HEK293 (cell line): ENCODE results near the gene SORCS3.

Source experiments
- CTCF ChIA-PET: fragments of 350-600 bp; formaldehyde crosslinking; extraction: SDS; loops from one replicate; lab custom pipeline; 2021; ENCODE audit warnings: antibody characterized with exemption; lab: Yijun Ruan, JAX
- POLR2A ChIA-PET: fragments of 300-600 bp; formaldehyde crosslinking; extraction: SDS; loops from one replicate; lab custom pipeline; 2020; ENCODE audit warnings: antibody characterized with exemption, inconsistent platforms; lab: Yijun Ruan, JAX
- H3K27ac ChIP-seq: fragments of 200-500 bp; sonication (Bioruptor generic); 2 replicates; pipeline ENCODE4 v1.5.1; 2014; ENCODE audit warnings: low read depth, low read length, control low read depth, inconsistent platforms; ENCODE audit errors: extremely low read depth
- H3K36me3 ChIP-seq, 2 experiments: fragments of 200-500 bp in 1 of 2; sonication (Bioruptor generic) in 1 of 2; 1 replicate in 1 of 2; 2 replicates in 1 of 2; pipeline ENCODE4 v1.5.1; 2014 to 2017; ENCODE audit warnings: inconsistent platforms in 2 of 2, low read length in 2 of 2; ENCODE audit not compliant: control insufficient read depth in 2 of 2, insufficient read depth in 1 of 2
- H3K4me1 ChIP-seq: fragments of 200-500 bp; sonication (Bioruptor generic); 2 replicates; pipeline ENCODE4 v1.5.1; 2014; ENCODE audit warnings: mild to moderate bottlenecking, low read length, inconsistent platforms; ENCODE audit not compliant: control insufficient read depth, insufficient read depth
- H3K4me3 ChIP-seq: 2 replicates; pipeline ENCODE4 v1.5.1; 2011; ENCODE audit warnings: low read depth, mild to moderate bottlenecking, control low read depth, low read length, moderate library complexity
- H3K9me3 ChIP-seq: fragments of 200-500 bp; sonication (Bioruptor generic); 2 replicates; pipeline ENCODE4 v1.5.1; 2014; ENCODE audit warnings: low read depth, low read length, inconsistent platforms; ENCODE audit not compliant: control insufficient read depth, insufficient read depth
- GFI1B ChIP-seq: fragments of 450-650 bp; formaldehyde crosslinking; IDR thresholded peaks from 2 replicates; pipeline ENCODE4 v1.5.1; 2016; ENCODE audit warnings: missing biosample characterization, missing genetic modification characterization
- GLIS2 ChIP-seq: fragments of 450-650 bp; formaldehyde crosslinking; IDR thresholded peaks from 2 replicates; pipeline ENCODE4 v1.5.1; 2016; ENCODE audit warnings: missing biosample characterization, missing genetic modification characterization
- HOXA7 ChIP-seq: sonication (generic); formaldehyde crosslinking; IDR thresholded peaks from 2 replicates; pipeline ENCODE4 v1.8.1; 2022; ENCODE audit warnings: missing genetic modification reagents, borderline replicate concordance
- OSR2 ChIP-seq: fragments of 450-650 bp; formaldehyde crosslinking; IDR thresholded peaks from 2 replicates; pipeline ENCODE4 v1.5.1; 2016; ENCODE audit warnings: missing biosample characterization, missing genetic modification characterization
- PATZ1 ChIP-seq: fragments of 450-650 bp; formaldehyde crosslinking; IDR thresholded peaks from 2 replicates; pipeline ENCODE4 v1.5.1; 2016; ENCODE audit warnings: missing biosample characterization, missing genetic modification characterization
- SALL2 ChIP-seq: fragments of 450-650 bp; formaldehyde crosslinking; IDR thresholded peaks from 2 replicates; pipeline ENCODE4 v1.5.0; 2017; ENCODE audit warnings: missing biosample characterization, mild to moderate bottlenecking, missing genetic modification characterization, borderline replicate concordance
- SETDB1 ChIP-seq: IDR thresholded peaks from one replicate; pipeline ENCODE4 v1.6.1; 2017; ENCODE audit warnings: mild to moderate bottlenecking, low read length, moderate library complexity, mixed read lengths; ENCODE audit not compliant: insufficient read length
- ZBTB7A ChIP-seq: fragments of 450-650 bp; formaldehyde crosslinking; IDR thresholded peaks from 2 replicates; pipeline ENCODE4 v1.5.1; 2016; ENCODE audit warnings: low read depth, missing biosample characterization, missing genetic modification characterization
- ZFP37 ChIP-seq: fragments of 450-650 bp; formaldehyde crosslinking; IDR thresholded peaks from 2 replicates; pipeline ENCODE4 v1.5.1; 2016; ENCODE audit warnings: missing biosample characterization, missing genetic modification characterization
- ZNF132 ChIP-seq: fragments of 450-650 bp; formaldehyde crosslinking; IDR thresholded peaks from 2 replicates; pipeline ENCODE4 v1.5.1; 2017; ENCODE audit warnings: missing biosample characterization, missing genetic modification characterization, borderline replicate concordance
- ZNF138 ChIP-seq: fragments of 450-650 bp; formaldehyde crosslinking; IDR thresholded peaks from 2 replicates; pipeline ENCODE4 v1.5.1; 2016; ENCODE audit warnings: missing biosample characterization, missing genetic modification characterization, borderline replicate concordance
- ZNF16 ChIP-seq: fragments of 450-650 bp; formaldehyde crosslinking; IDR thresholded peaks from 2 replicates; pipeline ENCODE4 v1.5.1; 2016; ENCODE audit warnings: low read depth, missing biosample characterization, missing genetic modification characterization
- ZNF169 ChIP-seq: fragments of 450-650 bp; formaldehyde crosslinking; IDR thresholded peaks from 2 replicates; pipeline ENCODE4 v1.5.1; 2016; ENCODE audit warnings: missing biosample characterization, missing genetic modification characterization
- ZNF214 ChIP-seq: fragments of 450-650 bp; formaldehyde crosslinking; IDR thresholded peaks from 2 replicates; pipeline ENCODE4 v1.5.1; 2017; ENCODE audit warnings: missing biosample characterization, mild to moderate bottlenecking, missing genetic modification characterization, borderline replicate concordance
- ZNF26 ChIP-seq: fragments of 450-650 bp; formaldehyde crosslinking; IDR thresholded peaks from 2 replicates; pipeline ENCODE4 v1.5.1; 2016; ENCODE audit warnings: missing biosample characterization, missing genetic modification characterization
- ZNF280D ChIP-seq: fragments of 450-650 bp; formaldehyde crosslinking; IDR thresholded peaks from 2 replicates; pipeline ENCODE4 v1.5.1; 2016; ENCODE audit warnings: missing biosample characterization, missing genetic modification characterization
- ZNF292 ChIP-seq: fragments of 450-650 bp; formaldehyde crosslinking; IDR thresholded peaks from 2 replicates; pipeline ENCODE4 v1.5.1; 2016; ENCODE audit warnings: low read depth, missing biosample characterization, missing genetic modification characterization, borderline replicate concordance
- ZNF391 ChIP-seq: fragments of 450-650 bp; formaldehyde crosslinking; IDR thresholded peaks from 2 replicates; pipeline ENCODE4 v1.5.1; 2016; ENCODE audit warnings: low read depth, missing biosample characterization, missing genetic modification characterization, borderline replicate concordance
- ZNF501 ChIP-seq: fragments of 450-650 bp; formaldehyde crosslinking; IDR thresholded peaks from 2 replicates; pipeline ENCODE4 v1.5.1; 2016; ENCODE audit warnings: missing biosample characterization, missing genetic modification characterization
- ZNF654 ChIP-seq: fragments of 450-650 bp; formaldehyde crosslinking; IDR thresholded peaks from 2 replicates; pipeline ENCODE4 v1.5.1; 2016; ENCODE audit warnings: low read depth, missing biosample characterization, missing genetic modification characterization
- ZNF747 ChIP-seq: fragments of 450-650 bp; formaldehyde crosslinking; IDR thresholded peaks from 2 replicates; pipeline ENCODE4 v1.5.1; 2016; ENCODE audit warnings: missing biosample characterization, missing genetic modification characterization
- ZNF837 ChIP-seq: fragments of 450-650 bp; formaldehyde crosslinking; IDR thresholded peaks from 2 replicates; pipeline ENCODE4 v1.5.1; 2016; ENCODE audit warnings: missing biosample characterization, missing genetic modification characterization
- ZSCAN18 ChIP-seq: fragments of 450-650 bp; formaldehyde crosslinking; IDR thresholded peaks from 2 replicates; pipeline ENCODE4 v1.5.1; 2016; ENCODE audit warnings: missing biosample characterization, missing genetic modification characterization

SORCS3 gene

GRCh38 chr10:105274556-105275070 is 633.5 kb downstream of the SORCS3 start:
- no peak for TF ChIP-seq ZSCAN18 (tag by site-specific recombination)
- no peak for TF ChIP-seq ZNF747
- TF ChIP-seq ZNF391, result no peak
- TF ChIP-seq GFI1B (tag by site-specific recombination), result no peak
- TF ChIP-seq ZNF132 (tag by site-specific recombination), result no peak
- TF ChIP-seq ZNF214 (tag by site-specific recombination), result no peak
- no peak for TF ChIP-seq ZNF654 (tag by site-specific recombination)
- no peak for TF ChIP-seq ZBTB7A (tag by site-specific recombination)
- TF ChIP-seq HOXA7 (CRISPR knock-in tag), result no peak
- no peak for TF ChIP-seq ZNF138 (tag by site-specific recombination)
- ChIA-PET CTCF (interaction anchor here (0.6 kb wide), 1 partner anchor 209 kb away, joined by 6 read pairs; no protein-coding TSS in a partner anchor), POLR2A (interaction anchor here (0.6 kb wide), 1 partner anchor 17 kb away, joined by 3 read pairs; no protein-coding TSS in a partner anchor)
- no peaks in the 10 kb centered on the region for H3K9me3 ChIP-seq
- H3K27ac ChIP-seq, result no peak overlapping the region
- H3K36me3 ChIP-seq, result no peaks in the 10 kb centered on the region
- no peak overlapping the region for H3K4me3 ChIP-seq
- no peaks in the 10 kb centered on the region for H3K4me1 ChIP-seq

GRCh38 chr10:105278439-105278838 is 637.3 kb downstream of the SORCS3 start:
- Histone ChIP-seq H3K4me3 (no peak overlapping the region), H3K36me3 (no peaks in the 10 kb centered on the region), H3K4me1 (no peaks in the 10 kb centered on the region), H3K9me3 (no peaks in the 10 kb centered on the region), H3K27ac (no peak overlapping the region)
- ChIA-PET POLR2A (no interaction called here), CTCF (no interaction called here)
- TF ChIP-seq ZNF169 (tag by site-specific recombination) (no peak), GLIS2 (tag by site-specific recombination) (no peak), PATZ1 (tag by site-specific recombination) (no peak), OSR2 (tag by site-specific recombination) (no peak), ZNF280D (tag by site-specific recombination) (no peak), ZNF747 (no peak), SALL2 (tag by site-specific recombination) (no peak), ZNF292 (no peak), ZNF837 (no peak), ZNF501 (no peak), ZNF16 (no peak), ZNF132 (tag by site-specific recombination) (no peak), ZNF26 (tag by site-specific recombination) (no peak), ZFP37 (tag by site-specific recombination) (no peak), SETDB1 (no peak)
